Measurements from ENCODE around the gene MRGPRG.

The MRGPRG gene

GRCh38 chr11:3200388-3201111 is 18.1 kb downstream of the MRGPRG start:
- Histone ChIP-seq H3K4me1 (no peaks in the 10 kb centered on the region), H3K4me3 (ENCODE audit: low read depth, low read length) (no peak overlapping the region), H3K36me3 (no peaks in the 10 kb centered on the region), H3K9me3 (no peaks in the 10 kb centered on the region), H3K27me3 (peaks cover 13% of the 10 kb centered on the region)
- no peak for DNase-seq
- TF ChIP-seq, protein P1, sequence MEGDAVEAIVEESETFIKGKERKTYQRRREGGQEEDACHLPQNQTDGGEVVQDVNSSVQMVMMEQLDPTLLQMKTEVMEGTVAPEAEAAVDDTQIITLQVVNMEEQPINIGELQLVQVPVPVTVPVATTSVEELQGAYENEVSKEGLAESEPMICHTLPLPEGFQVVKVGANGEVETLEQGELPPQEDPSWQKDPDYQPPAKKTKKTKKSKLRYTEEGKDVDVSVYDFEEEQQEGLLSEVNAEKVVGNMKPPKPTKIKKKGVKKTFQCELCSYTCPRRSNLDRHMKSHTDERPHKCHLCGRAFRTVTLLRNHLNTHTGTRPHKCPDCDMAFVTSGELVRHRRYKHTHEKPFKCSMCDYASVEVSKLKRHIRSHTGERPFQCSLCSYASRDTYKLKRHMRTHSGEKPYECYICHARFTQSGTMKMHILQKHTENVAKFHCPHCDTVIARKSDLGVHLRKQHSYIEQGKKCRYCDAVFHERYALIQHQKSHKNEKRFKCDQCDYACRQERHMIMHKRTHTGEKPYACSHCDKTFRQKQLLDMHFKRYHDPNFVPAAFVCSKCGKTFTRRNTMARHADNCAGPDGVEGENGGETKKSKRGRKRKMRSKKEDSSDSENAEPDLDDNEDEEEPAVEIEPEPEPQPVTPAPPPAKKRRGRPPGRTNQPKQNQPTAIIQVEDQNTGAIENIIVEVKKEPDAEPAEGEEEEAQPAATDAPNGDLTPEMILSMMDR (IDR thresholded peaks at IDR 0.05; ENCODE audit: low read depth, low read length): no peak

GRCh38 chr11:3199537-3200295 is 18.9 kb downstream of the MRGPRG start:
- Histone ChIP-seq H3K4me3 (ENCODE audit: low read depth, low read length) (no peak overlapping the region), H3K9me3 (no peaks in the 10 kb centered on the region), H3K27me3 (peaks cover 13% of the 10 kb centered on the region), H3K36me3 (no peaks in the 10 kb centered on the region), H3K4me1 (no peaks in the 10 kb centered on the region)
- no peak for DNase-seq
- TF ChIP-seq, protein P1 (IDR thresholded peaks at IDR 0.05; ENCODE audit: low read depth, low read length): no peak

- Histone ChIP-seq H3K36me3 (no peaks in the 10 kb centered on the region), H3K9me3 (no peaks in the 10 kb centered on the region), H3K4me1 (no peaks in the 10 kb centered on the region), H3K4me3 (ENCODE audit: low read depth, low read length) (no peak overlapping the region), H3K27me3 (peaks cover 12% of the 10 kb centered on the region)
- DNase-seq: no peak
- TF ChIP-seq, protein P1 (IDR thresholded peaks at IDR 0.05; ENCODE audit: low read depth, low read length): no peak
Observed at GRCh38 chr11:3198815-3199214, 19.8 kb downstream of the MRGPRG start.

DNA sequence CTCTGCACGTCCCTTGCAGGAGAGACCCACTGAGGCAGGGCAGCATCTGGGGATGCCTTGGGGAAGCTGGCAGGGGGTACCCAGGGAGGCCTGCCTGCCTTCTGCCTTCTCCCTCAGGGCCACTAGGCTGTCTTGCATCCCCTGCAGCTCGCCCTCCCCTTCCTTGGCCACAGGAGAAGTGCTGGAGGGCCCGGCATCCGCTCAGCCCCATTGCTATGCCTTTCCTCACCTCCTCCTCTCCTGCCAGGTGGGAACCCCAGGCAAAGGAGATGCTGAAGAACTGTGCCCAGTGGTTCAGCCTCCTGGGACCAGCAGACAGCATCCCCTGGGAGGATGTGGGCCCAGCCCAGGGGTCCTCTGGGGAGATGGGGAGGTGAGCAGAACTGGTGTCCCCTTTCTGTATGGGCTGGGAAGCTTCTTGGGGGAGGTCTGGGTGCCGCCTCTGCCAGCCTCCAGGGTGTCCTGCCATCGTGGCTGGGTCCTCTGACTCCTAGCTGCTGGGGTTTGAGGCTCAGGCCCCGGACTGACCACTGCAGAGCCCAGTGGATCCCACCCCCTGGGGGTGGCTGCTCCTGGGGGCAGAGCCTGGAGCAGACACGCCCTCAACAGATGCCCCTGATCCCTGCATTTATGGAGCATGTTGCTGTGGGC is 20.6 kb downstream of the MRGPRG start:
- TF ChIP-seq, protein P1 (IDR thresholded peaks at IDR 0.05; ENCODE audit: low read depth, low read length): no peak
- Histone ChIP-seq H3K4me1 (no peaks in the 10 kb centered on the region), H3K36me3 (no peaks in the 10 kb centered on the region), H3K4me3 (ENCODE audit: low read depth, low read length) (no peak overlapping the region), H3K9me3 (no peaks in the 10 kb centered on the region), H3K27me3 (peaks cover 4% of the 10 kb centered on the region)
- DNase-seq: no peak

DNA sequence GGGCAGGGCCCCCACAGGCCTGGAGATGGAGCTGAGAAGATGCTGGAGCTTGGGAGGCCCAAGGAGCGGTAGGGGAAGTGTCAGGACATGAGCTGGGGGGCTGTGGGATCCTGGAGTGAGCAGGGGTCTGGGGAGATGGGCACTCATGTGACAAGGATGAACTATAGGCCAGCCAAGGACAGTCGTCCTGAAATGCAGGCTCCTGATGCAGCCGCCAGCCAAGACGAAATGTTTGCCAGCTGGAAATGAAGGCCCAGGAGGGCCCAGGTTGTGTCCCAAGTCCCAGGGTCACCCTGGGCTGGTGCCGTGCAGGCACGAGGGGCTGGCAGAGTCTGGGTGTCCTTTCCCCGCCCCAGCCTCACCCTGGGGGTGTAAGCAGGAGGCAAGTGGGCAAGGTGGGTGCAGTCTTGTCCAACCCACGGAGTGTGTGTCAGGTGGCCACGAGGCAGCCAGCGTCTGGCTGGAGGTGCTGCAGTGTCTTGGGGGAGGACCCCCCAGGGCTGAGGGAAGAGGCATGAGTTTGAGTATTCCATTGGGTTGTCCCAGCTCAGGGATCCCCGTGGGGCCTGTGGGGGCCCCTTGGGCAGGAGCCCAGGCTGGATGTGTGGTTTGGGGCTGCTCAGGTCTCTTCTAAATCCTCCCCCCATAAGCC is 21.4 kb downstream of the MRGPRG start:
- H3K9me3 ChIP-seq: no peaks in the 10 kb centered on the region
- no peaks in the 10 kb centered on the region for H3K27me3 ChIP-seq
- H3K36me3 ChIP-seq: no peaks in the 10 kb centered on the region
- no peak overlapping the region for H3K4me3 ChIP-seq (ENCODE audit: low read depth, low read length)
- TF ChIP-seq, protein P1 (IDR thresholded peaks at IDR 0.05; ENCODE audit: low read depth, low read length): no peak
- no peak for DNase-seq
- no peaks in the 10 kb centered on the region for H3K4me1 ChIP-seq
